NCI-H1092 treated with DMSO at 0.1 percent for 48 hours (cell line): ENCODE measurements around the gene UGGT2.
"Not testable (repeated sequence)": the region's sequence is repeated elsewhere in the genome, so short reads cannot be mapped to it uniquely, and the experiment has no call there.

ENCODE experiments used
- DNase-seq: peaks from one replicate; lab custom pipeline; 2025; lab: John Stamatoyannopoulos, UW

The UGGT2 gene

GRCh38 chr13:96053003-96053703, at the start of gene UGGT2:
TSS of gene UGGT2 (minus strand) at chr13:96053401. CDS start at chr13:96053312, 89 bp downstream.
- peak; percentile 94 for DNase-seq

- DNase-seq, result no peak
These were observed 47.4 kb upstream of the UGGT2 start for GRCh38 chr13:96100457-96101220.

- no peak for DNase-seq
These were observed 40.2 kb upstream of the UGGT2 start for GRCh38 chr13:96093296-96094006.

GRCh38 chr13:96091164-96092117, 38.2 kb upstream of the UGGT2 start:
- peak; percentile 51 for DNase-seq

- peak; percentile 38 for DNase-seq
These were observed 37.3 kb upstream of the UGGT2 start for GRCh38 chr13:96090240-96091101.

GRCh38 chr13:96089749-96090239, 36.6 kb upstream of the UGGT2 start, which contains the start of gene HS6ST3:
TSS of gene HS6ST3 (plus strand) at chr13:96090107.
- DNase-seq, result peak; percentile 81

GRCh38 chr13:96089139-96089538, 35.9 kb upstream of the UGGT2 start:
- no peak for DNase-seq

- DNase-seq, result no peak
These were observed 33.5 kb upstream of the UGGT2 start for GRCh38 chr13:96086736-96087135.

- no peak for DNase-seq
These were observed 29.4 kb upstream of the UGGT2 start for GRCh38 chr13:96082640-96083039.

- DNase-seq, result no peak
These were observed 28.7 kb upstream of the UGGT2 start for GRCh38 chr13:96081888-96082287.

GRCh38 chr13:96080676-96081075, 27.5 kb upstream of the UGGT2 start:
- no peak for DNase-seq

GRCh38 chr13:96075953-96076543, 22.8 kb upstream of the UGGT2 start:
- no peak for DNase-seq

- no peak for DNase-seq
These were observed 19.2 kb upstream of the UGGT2 start for GRCh38 chr13:96072392-96072791.

- DNase-seq, result no peak
These were observed 18.3 kb upstream of the UGGT2 start for GRCh38 chr13:96071504-96071903.

- no peak for DNase-seq
These were observed 15.5 kb upstream of the UGGT2 start for GRCh38 chr13:96068729-96069128.

GRCh38 chr13:96065849-96066248, 12.6 kb upstream of the UGGT2 start:
- no peak for DNase-seq

GRCh38 chr13:96052656-96053002, 572 bp downstream of the UGGT2 start:
- DNase-seq, result peak; percentile 63

GRCh38 chr13:96051946-96052345, 1.3 kb downstream of the UGGT2 start:
- not testable (repeated sequence) for DNase-seq

GRCh38 chr13:96051491-96051890, 1.7 kb downstream of the UGGT2 start:
- not testable (repeated sequence) for DNase-seq

- DNase-seq, result not testable (repeated sequence)
These were observed 2.2 kb downstream of the UGGT2 start for GRCh38 chr13:96050955-96051354.
